T47D (cell line): ENCODE results near the gene TBX15.

Source experiments
- DNase-seq, 2 experiments: peaks; one replicate each; pipeline versions ENCODE4 v3.0.0 to v3.0.0-alpha.2; 2011 to 2012; ENCODE audit warnings: low read depth in 1 of 2, low spot score in 1 of 2
- JUND ChIP-seq: IDR thresholded peaks from 2 replicates; pipeline ENCODE4 v1.6.1; 2012; ENCODE audit warnings: low read depth
- in situ Hi-C: cut with HindIII; loops from 2 replicates; pipeline ENCODE4 v1.10.0; 2016; ENCODE audit warnings: low sequenced_read_pairs, low pct_unique_long_range_greater_than_20kb

Gene TBX15

GRCh38 chr1:118899340-118899739 lies 88.8 kb downstream of the TBX15 start:
- no peak for TF ChIP-seq JUND
- DNase-seq, result no peak
- in situ Hi-C loops, result no loop called here

DNA sequence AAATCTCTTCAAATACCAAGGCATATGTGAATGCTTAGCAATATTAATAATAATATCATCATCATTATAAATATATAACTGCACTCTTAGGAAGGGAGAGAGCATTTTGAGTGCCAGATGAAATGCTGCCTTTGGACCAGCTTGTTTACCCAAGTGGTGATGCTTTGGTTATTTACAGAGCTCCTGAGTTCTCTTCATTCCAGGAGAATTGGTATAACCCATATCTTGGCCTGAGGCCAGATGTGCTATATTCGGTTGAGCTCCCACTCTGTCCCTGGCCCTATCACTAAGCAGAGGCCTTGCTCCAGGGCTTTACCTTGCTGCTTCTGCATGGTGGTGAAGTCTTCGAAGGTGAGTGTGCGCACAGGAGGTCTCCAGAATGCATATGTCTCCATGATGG lies 89.4 kb downstream of the TBX15 start:
- TF ChIP-seq JUND, result no peak
- DNase-seq, result no peak
- in situ Hi-C loops, result no loop called here

DNA sequence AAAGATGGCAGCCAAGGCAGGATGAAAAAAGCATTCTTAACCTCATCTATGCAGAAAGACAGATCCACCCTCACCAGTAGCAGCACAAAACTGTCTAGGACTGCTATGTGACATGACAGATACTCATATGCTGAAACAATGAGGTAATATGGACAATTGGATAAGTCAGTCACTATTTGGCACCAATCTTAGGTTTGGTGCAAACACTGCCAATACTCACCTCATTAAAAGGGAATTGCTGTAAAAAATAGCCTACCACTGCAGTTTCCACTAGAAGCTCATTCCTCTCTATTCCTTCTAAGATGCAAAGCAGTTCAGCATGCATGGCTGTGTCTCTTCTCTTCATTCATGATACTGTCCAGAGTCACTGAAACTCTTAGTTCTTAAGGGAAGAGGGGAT lies 91.7 kb downstream of the TBX15 start:
- DNase-seq, result no peak
- in situ Hi-C loops, result no loop called here
- no peak for TF ChIP-seq JUND

- in situ Hi-C loops, result no loop called here
- TF ChIP-seq JUND, result no peak
- no peak for DNase-seq
These were observed 93.3 kb downstream of the TBX15 start for GRCh38 chr1:118894836-118895235.

DNA sequence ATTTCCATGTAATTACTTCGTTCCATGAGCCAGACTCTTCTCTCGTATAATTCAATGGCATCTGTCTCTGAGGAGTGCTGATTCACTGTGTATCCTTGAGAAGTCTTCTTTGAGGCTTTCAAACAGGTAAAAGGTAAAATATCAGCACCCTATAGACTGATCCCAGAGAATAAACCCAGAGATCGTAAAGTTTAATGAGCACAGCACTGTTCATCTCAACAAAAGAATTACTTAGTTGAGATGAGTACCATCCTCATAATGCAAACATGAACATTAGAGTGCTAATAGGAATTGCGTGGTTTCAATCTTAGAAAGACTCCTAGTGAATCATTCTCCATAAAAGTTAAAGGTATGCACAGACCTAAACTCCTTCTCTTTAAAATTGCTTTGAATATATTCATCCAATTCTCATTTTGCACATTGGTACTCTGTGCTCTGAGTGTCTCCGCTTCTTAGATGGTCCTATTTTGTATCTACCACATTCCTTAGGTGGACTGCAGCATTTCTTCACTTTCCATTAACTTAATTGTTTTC lies 97.2 kb downstream of the TBX15 start:
- TF ChIP-seq JUND, result no peak
- in situ Hi-C loops, result no loop called here
- DNase-seq, result no peak

GRCh38 chr1:118884946-118885345 lies 103.2 kb downstream of the TBX15 start:
- no peak for DNase-seq
- in situ Hi-C loops, result no loop called here
- no peak for TF ChIP-seq JUND

DNA sequence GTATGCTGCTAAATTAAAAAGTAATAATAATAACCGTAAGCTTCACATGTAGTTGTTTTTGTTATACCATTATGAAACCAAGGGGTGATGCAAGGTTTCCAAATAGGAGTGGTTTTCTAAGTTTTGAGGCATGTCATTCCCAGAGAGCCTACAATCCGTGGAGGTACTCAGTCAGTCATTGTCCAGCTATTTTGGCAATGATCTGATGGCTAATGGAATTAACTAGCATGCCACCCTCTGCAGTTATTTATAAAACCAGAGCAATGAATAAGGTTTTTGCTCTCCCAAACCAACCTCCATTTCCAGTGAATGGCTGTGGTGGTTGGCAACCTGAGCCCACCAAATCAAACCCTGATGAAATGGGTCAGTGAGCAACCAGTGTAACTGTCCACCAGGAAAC lies 106.4 kb downstream of the TBX15 start:
- no peak for DNase-seq
- in situ Hi-C loops, result no loop called here
- no peak for TF ChIP-seq JUND

- no peak for TF ChIP-seq JUND
- no peak for DNase-seq
- in situ Hi-C loops, result no loop called here
These were observed 109.5 kb downstream of the TBX15 start for GRCh38 chr1:118878661-118879060.

GRCh38 chr1:118877668-118878396 lies 110.3 kb downstream of the TBX15 start:
- TF ChIP-seq JUND, result no peak
- in situ Hi-C loops, result no loop called here
- DNase-seq, result no peak

DNA sequence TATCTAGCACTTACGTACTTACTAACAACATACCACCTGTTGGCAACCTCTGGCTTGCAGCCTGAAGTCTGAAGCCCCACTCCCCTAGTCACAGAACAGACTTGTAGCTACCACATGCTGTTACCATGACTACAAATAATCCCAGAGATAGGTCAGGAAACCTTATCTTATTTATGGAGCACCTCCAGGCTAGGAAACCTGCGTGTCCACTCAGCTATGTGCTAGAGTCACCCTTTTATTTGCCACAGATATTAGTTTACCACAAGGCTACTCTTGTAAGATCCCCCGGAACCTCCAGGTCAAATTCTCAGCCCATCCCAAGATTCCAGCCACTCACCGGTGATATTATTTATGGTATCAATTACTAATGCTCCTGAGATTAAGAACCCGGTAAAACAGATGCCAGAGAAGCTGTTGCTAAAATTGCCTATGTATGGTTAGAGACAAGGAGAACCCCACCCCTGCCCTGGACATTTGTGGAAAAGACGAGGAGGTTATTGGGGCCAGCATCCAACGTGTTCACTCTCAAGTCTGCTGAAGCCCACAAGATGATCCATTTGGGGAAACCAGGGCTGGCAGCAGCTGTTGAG lies 116.5 kb downstream of the TBX15 start:
- TF ChIP-seq JUND, result no peak
- no peak for DNase-seq
- in situ Hi-C loops, result no loop called here

GRCh38 chr1:118868387-118868786 lies 119.8 kb downstream of the TBX15 start:
- DNase-seq, result no peak
- in situ Hi-C loops, result no loop called here
- no peak for TF ChIP-seq JUND

DNA sequence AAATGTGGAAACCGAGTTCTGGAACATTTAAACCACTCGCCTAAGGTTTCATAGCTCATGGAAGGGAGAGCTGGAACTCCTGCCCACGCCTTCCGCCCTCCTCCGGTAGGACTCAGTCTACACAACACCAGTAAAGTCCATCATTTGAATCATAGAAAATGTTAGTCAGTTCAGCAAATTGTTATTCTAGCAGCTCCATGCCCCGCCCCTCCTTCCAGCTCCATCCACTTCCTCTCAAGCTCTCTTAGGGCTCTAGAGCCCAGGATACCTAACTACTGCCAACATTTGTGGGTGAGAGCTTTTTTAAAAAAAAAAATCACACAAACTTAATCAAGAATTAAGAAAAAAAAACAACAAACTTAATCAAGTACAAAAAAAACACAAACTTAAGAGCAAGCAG lies 121.8 kb downstream of the TBX15 start:
- in situ Hi-C loops, result no loop called here
- DNase-seq, result no peak
- TF ChIP-seq JUND, result no peak

- in situ Hi-C loops, result no loop called here
- no peak for TF ChIP-seq JUND
- DNase-seq, result no peak
These were observed 124.5 kb downstream of the TBX15 start for GRCh38 chr1:118863688-118864087.

DNA sequence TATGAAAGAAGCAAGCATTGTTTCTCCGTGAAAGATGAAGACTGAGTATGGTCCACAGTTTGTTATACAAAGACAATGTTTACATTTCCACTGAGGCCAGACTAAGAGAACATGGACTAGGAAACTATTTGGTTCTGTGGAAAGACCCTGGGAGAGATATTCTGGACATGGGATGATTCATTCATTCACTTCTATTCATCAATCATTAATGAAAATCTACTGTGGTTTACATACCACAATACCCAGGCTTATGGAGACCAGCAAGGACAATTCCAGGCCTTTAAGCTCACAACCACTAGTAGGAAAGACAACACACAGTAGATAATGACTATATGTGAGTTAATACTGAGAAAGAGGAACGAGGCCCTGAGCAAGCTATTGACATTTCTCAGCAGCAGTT lies 125.4 kb downstream of the TBX15 start:
- in situ Hi-C loops, result no loop called here
- no peak for TF ChIP-seq JUND

More for the DNA sequence above, 125.4 kb downstream of the TBX15 start:
- no peak for DNase-seq
